Retina (tissue), 1 donor: ENCODE results near the gene HMBS.
A peak's percentile ranks its signal among the peaks of the same experiment; 100 is the strongest.
"Not testable (repeated sequence)": the region's sequence is repeated elsewhere in the genome, so short reads cannot be mapped to it uniquely, and the experiment has no call there.

ENCODE experiments used
- DNase-seq: peaks from one replicate; pipeline ENCODE4 v3.0.0-alpha.2; 2016

Gene HMBS

DNA sequence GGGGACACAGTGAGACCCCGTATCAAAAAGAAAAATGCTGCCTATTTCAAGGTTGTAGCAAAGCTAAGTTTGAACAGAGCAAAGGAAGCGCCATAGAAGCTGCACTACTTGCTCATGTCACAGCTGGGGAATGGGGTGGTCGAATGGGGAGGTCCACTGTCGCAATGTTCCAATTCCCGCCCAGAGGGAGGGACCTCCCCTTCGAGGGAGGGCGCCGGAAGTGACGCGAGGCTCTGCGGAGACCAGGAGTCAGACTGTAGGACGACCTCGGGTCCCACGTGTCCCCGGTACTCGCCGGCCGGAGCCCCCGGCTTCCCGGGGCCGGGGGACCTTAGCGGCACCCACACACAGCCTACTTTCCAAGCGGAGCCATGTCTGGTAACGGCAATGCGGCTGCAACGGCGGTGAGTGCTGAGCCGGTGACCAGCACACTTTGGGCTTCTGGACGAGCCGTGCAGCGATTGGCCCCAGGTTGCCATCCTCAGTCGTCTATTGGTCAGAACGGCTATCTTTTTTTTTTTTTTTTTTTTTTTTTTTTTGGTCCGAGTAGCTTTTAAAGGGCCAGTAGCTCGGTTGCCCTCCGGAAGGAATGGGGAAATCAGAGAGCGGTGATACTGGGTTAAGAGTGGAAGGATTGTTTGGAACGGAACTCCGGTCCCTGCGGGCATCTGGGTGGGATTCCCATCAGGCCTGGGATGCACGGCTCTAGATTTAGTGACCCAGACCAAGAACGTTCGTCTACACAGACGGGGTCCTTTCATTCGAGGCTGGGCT lies at the start of gene HMBS:
TSS of gene HMBS (plus strand) at position 219 of the 774 bp plus-strand sequence. CDS start at position 372, 153 bp downstream.
- peak; percentile 100 for DNase-seq

DNA sequence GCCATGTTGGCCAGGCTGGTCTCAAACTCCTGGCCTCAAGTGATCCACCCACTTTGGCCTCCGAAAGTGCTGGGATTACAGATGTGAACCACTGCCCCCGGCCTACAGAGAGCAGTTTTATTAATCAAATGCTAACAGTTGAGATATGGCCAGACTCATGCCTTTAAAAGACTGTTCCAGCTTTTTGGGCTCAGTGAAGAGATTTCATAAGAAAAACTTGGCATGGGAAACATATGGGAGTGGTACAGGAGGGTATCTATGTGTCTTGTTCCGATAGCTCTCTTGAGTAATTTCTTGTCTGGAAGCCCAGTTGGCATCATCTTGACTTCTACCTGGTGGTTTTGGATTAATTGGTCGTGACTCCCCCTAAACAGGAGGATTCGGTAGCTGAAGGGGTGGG lies 45.8 kb upstream of the HMBS start:
- DNase-seq, result no peak

DNA sequence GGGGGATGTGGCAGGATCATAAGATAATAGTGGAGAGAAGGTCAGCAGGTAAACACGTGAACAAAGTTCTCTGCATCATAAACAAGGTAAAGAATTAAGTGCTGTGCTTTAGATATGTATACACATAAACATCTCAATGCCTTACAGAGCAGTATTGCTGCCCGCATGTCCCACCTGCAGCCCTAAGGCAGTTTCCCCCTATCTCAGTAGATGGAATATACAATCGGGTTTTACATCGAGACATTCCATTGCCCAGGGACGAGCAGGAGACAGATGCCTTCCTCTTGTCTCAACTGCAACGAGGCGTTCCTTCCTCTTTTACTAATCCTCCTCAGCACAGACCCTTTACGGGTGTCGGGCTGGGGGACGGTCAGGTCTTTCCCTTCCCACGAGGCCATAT lies 45.2 kb upstream of the HMBS start:
- not testable (repeated sequence) for DNase-seq

DNA sequence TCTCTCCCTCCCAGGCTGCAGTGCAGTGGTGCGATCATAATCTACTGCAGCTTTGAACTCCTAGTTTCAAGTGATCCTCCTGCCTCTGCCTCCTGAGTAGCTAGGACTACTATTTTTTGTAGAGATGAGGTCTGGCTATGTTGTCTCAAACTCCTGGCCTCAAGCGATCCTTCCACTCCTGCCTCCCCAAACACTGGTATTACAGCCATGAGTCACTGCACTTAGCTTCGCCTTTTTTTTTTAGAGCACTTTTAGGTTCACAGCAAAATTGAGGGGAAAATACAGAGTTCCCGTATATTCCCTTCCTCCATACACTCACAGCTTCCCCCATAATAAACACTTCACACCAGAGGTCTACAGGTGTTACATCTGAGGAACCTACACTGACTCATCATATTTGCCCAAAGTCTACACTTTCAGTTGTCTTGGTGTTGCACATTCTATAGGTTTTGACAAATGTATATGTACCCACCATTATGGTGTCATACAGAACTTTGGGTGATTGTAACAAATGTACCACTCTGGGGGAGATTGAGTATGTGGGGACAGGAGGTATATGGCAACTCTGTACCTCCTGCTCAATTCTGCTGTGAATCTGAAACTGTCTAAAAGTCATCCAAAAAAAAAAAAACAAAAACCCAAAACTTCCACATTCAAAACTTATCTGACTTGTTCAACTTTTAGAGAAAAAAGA lies 42.7 kb upstream of the HMBS start:
- no peak for DNase-seq

DNA sequence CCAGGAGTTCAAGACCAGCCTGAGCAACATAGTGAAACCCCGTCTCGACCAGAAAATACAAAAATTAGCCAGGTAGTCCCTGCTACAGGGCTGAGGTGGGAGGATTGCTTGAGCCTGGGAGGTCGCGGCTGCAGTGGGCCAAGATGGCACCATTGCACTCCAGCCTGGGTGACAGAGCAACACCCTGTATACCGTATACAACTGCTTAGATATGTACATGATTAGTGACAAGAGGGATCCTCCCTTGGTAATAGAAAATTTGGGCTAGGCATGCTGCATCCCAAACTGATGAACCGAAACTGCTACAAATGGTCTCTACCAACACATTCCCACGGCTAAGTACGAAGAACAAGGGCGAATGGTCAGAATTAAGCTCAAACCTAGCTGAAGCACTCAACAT lies 41.8 kb upstream of the HMBS start:
- DNase-seq, result no peak

DNA sequence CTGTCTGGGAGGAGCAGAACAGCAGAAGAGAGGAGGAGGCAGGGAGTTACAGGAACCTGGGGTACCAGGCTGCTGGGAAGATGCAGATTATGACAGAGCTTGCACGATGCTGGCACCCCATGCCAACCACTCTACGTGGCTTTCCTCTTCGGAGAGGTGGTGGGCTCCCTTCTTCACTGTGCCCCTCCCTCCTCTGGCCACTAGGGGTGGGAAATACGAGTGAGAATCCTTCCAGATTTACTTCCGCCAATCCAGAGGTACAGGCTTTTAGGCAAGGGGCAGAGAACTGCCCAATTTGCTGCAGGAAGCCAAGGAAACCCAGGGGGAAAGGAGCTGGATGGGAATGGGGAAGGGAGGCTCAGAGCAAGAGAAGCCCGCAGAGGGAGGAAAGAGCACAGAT lies 40.0 kb upstream of the HMBS start:
- no peak for DNase-seq

DNA sequence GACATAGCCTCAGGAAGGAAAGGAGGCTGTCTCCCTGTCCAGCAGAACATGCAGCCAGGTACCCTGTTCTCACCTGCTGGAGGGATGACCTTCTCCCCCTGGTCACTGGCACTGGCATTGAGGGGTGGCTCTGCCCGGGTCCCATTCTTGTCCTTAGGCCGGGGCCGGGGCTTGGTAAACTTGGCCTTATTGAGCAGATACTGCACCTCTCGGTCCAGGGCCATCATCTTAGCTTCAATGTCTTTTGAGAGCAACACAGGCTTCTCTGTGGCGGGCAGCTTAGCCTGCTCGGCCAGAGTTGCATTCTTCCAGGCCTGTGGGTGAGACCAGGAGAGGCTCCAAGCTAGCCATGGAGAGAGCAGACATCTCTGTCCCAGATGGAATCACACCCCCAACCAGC lies 38.2 kb upstream of the HMBS start:
- no peak for DNase-seq

DNA sequence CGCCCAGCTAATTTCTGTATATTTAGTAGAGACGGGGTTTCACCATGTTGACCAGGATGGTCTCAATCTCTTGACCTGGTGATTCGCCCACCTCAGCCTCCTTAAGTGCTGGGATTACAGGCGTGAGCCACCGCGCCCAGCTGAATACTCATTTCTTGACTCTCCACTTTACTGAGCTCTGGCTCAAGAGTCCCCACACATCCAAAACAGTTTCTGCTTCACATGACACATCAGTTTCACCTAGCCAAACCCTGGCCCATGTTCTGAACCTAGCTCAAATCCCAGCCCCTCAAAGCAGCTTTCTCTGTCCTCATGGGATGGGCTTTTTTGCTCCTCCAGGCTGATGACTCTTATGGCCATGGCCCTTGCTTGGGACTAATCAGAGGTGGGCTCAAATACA lies 37.5 kb upstream of the HMBS start:
- no peak for DNase-seq

DNA sequence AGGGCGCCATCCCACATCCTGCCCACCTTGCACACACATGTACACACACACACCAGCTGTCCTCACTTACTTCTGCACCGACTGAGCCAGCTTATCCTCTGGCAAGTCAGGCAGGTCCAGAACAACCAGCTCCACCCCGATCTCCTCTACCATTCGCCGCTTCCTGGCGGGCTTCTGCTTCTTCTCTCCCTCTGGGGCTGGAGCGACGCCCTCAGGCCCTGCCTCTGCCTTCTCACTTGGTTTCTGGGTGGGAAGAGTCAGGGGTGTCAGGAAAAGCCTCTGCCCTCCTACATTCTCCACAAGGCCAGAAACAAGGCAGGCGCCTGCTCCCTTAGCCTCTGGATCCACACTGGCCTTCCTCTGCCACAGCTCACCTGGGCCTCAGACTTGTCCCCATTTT lies 36.0 kb upstream of the HMBS start:
- no peak for DNase-seq

DNA sequence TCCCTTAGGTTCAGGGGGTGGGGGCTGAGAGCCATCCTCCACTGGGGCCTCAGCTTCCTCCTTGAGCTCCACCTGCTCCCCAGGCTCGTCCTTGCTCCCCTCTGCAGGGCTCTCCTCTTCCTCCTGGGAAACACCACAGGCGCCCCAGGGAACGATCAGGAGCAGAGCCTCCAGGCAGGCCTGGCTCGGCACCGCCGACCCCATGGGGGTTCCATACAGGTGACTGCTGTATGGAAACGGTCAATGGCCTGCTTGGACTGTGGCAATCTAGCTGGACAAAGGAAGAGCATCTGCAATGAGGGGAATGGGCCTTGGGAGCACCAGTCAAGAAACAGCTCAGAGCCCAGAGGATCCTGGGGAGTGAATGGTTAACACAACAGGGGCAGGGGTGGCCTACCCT lies 35.6 kb upstream of the HMBS start:
- DNase-seq, result no peak

DNA sequence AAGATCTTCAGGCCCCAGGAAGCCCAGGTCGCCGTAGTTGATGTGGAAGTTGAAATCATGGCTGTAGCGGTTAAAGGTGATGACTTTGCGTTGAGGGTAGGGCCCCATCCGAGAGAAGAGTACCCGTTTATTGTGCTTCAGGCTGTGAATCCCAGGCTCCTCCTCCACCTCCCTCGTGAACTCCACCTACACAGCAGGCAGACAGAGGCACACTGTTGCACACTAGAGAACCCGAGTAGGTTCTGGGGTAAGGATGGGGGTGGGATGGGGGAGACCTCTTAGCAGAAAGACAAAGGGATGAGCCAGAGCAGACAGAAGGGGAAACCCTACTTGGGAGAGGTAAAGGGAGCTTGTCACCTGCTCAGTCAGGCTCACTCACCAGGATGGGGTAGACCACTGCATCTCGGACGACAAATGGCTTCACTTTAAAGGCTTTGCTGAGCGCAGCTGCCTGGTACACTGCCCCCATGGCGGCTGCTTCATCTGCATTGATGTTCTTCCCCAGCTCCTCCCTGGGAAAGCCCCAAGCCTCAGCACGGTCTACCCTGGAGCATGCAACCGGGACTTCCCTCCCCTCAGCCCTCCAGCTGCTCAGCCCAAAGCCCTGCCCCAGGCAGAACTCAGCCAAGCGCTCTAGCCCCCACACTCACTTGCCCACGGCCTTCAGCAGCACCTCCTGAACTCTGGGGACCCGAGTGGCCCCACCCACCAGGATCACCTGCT lies 33.1 kb upstream of the HMBS start:
- DNase-seq, result no peak

DNA sequence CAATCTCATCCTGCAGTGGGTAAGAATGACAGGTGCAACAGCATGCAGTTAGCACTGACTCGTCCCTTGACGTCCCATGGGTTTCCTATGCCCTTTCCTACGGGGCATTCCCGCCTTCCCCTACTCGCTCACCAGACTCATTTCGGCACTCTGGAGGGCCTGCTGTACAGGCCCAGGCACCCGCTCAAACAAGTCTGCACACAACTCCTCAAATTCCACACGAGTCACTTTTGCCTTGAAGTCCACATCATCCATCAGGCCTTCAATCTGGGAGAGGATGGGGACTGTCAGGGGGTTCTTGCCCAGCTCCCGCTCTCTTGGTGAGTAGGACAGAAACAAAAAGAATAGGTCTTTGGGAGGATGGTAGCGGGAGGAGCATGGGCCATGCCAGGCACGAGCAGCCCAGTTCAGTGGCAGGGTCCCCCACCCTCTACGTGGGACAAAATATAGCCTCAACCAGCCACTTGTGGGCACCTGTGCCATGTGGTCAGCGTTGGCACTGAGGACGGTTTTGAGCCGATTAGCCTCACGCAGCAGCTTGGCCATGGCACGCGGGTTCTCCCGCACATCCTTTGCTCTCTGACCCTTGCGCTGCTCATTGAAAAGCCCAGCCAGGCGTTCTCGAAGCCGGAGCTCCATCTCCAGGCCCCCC lies 32.4 kb upstream of the HMBS start:
- DNase-seq, result no peak

DNA sequence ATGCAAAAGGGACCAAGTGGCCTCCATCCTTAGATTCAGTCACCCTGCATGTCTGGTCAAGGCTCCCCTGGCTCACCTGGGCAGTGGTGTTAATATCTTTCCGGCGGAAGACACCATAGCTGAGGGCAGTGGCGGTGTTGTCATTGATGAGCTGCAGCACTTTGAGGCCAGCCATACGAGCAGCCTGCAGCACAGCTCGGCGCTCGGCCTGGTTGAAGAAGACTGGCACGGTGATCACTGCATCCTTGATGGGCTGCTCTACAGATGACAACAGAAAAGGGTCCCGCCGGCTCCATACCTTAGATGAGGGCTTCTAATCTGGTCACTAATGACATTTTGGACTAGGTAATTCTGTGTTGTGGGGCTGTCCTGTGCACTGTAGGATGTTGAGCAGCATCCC lies 30.3 kb upstream of the HMBS start:
- DNase-seq, result no peak

DNA sequence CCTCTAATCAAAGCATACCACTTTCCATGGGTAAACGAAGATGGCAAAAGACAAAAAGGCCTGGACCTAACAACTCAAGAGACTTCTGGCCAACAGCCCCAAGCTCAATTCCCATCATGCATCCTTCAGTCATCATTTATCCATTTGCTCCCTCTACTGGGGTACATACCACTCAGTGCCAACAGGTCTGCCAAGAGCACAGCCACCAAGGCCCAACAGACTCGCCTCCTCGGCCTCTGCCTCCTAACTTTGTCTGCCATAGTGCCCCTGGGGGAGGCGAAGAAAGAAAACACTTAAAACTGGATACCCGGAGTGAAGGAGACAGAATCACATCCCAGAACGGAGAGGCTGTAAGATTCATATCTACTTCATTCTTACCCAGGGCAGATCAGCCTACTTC lies 28.8 kb upstream of the HMBS start:
- no peak for DNase-seq

DNA sequence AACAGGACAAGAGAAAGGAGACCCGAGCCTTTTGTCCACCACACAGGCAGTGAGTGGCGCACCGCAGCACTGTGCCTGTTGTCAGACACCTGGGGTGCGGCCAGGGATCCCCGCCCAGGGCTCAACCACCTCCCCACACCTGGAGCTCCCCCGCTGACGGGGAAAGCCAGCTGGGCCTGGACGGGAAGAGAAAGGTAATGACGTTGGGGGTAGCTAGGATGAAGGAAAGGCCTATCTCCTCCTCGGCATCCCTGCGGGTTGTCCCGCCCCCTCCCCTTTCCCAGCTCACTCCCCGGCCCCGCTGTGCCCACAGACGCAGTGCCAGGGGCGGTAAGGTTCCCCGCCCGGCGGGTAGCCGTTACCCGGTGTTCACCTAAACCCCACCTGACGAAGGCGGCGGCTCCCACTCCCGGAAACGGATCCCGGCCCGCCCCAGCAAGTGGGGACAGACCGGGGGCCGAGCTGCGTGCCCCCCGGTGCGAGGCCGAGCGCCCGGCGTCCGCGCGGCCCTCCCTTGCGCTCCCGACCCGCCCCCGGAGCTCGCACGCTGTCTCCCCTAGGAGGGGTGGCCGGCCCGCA lies 28.2 kb upstream of the HMBS start:
- peak; percentile 33 for DNase-seq

DNA sequence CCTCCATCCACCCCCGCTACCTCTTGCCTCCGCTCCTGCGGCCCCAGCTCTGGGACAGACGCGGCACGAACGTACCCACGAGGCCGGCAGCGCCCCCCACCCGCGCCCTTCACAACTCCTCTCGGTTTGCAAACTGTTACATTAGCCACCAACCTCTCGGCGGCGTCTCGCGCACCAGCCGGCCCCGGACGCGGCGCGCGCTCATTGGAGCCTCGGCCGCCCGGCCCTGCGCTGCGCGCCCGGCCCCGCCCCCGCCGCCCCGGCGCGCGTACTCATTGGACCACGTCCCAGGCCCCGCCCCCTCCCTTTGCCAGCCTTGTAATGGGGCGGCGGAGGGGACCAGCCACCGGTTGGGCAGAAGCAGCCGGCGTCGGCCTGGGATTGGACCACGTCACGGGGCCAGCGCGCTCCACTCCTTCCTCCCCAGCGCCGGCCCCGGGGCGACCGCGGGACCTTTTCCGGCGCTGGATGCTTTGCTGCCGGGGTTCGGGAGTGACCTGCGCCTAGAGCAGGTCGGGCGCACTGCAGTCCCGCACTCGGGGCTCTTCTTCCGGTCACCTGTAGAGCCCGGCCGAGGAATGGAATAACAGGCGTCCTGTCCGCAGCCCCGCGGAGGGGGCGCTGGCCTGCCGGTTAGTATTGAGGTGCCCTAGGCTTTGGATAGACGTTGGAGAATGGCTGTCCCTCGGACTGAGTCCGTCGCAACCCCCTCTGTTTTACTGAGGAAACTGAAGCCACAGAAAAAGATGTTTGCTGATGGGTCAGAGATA lies 27.5 kb upstream of the HMBS start, which contains the start of gene HYOU1:
TSS of gene HYOU1 (minus strand) at position 206 of the 770 bp plus-strand sequence. CDS start 1,045 bp downstream, outside the sequence.
- peak; percentile 95 for DNase-seq

DNA sequence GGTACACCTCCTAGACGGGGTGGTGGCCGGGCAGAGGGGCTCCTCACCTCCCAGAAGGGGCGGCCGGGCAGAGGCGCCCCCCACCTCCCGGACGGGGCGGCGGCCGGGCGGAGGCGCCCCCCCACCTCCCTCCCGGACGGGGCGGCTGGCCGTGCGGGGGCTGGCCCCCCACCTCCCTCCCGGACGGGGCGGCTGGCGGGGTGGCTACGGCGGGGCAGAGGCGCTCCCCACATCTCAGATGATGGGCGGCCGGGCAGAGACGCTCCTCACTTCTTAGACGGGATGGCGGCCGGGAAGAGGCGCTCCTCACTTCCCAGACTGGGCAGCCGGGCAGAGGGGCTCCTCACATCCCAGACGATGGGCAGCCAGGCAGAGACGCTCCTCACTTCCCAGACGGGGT lies 25.6 kb upstream of the HMBS start:
- DNase-seq, result not testable (repeated sequence)

DNA sequence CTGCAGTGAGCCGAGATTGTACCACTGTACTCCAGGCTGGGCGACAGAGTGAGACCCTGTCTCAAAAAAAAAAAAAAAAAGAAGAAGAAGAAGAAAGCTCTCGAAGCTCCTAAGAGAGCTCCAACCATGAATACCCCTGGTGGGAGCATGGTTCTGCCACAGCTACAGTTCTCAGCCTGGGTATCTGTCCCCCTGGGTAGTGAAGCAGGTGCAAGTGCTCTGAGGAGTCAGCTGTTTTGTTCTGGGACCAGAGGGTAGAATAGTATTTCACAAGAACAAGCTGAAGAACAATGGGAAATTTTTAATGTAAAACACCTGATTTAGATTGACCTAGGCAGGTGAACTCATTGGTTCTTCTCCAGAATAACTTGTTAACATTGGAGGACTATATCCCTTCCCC lies 23.4 kb upstream of the HMBS start:
- DNase-seq, result no peak

DNA sequence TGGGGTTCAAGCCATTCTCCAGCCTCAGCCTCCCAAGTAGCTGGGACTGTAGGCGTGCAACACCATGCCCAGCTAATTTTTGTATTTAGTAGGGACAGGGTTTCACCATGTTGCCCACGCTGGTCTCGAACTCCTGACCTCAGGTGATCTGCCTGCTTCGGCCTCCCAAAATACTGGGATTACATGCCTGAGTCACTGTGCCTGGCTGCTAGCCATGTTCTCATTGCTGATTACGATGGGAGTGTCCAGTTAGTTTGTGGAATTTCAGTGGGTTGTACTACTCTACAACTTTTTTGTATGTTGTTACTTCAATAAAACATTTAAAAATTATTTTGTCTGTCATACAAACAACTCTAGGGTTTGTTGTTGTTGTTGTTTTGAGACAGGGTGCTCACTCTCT lies 21.9 kb upstream of the HMBS start:
- no peak for DNase-seq

DNA sequence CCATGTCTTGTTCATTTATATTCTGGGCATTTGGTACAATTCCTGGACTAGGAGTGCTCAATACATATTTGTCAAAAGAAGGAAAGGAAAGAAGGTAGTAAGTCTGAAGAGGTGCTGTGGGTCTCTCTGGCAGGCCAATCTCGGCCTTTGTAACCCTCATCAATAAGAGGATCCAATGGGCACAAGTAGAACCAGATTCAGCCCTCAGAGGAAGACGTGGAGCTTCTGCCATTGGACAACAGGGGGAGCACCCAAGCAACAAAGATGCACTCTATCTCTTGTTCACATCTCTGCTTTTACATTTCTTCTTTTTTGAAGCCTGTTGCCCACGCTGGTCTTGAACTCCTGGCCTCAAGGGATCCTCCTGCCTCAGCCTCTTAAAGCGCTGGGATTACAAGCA lies 19.3 kb upstream of the HMBS start:
- no peak for DNase-seq

DNA sequence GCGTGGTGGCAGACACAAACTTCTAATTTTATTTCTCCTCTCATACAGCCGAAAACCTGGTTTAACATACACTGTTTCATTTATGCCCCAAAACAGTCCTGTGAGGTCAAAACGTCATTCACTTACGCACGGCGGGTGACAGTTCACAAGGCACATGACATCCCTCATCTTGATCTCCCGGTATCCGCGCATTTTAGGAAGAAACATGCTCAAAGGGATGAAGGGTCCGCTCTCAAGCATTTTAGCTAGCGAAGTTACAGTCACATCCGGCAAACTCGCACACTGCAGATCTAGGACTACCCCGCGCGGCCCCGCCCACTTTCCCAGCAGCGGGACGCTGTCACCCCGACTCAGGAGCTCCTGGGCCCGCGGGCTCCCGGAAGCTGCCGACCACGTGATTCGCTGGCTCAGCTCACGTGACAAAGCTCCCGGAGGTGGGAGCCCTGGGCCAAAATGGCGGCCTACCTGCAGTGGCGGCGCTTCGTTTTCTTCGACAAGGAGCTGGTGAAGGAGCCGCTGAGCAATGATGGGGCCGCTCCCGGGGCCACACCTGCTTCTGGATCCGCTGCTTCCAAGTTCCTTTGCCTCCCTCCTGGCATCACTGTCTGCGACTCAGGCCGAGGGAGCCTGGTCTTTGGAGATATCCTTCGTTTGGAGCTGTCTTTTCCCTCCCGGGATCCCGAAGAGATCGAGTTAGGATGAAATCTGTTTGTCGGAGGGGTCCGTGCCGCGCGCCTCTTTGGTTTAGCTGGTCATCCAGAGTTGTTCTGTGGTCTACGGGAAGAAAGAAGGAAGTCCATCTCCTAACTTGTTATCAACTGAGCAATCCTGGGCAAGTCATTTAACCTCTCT lies 17.1 kb upstream of the HMBS start, which contains the start of gene VPS11:
TSS of gene VPS11 (plus strand) at position 448 of the 852 bp plus-strand sequence. CDS start at position 454, 6 bp downstream.
- peak; percentile 94 for DNase-seq
